K562 treated with DMSO at 1 percent for 12 hours (cell line): ENCODE data around the gene DSEL. TPM values are rescaled to one million over a fixed set of nuclear protein-coding genes. Genes with fewer than 3 reads are reported as not detected.

ENCODE experiments used
- total RNA-seq: library from RNA; unstranded; fragments of 300-600 nt; gene quantifications from 2 replicates; pipeline ENCODE4 v1.2.3, GENCODE V29; 2022; ENCODE audit not compliant: insufficient read depth

The DSEL gene
- 0.07 TPM in 1 of 2 replicates, not detected in the other for total RNA-seq

GRCh38 chr18:67516539-67517443 is at the start of gene DSEL:
DSEL (minus strand) TSS chr18:67516720; CDS start chr18:67514608, 2,112 bp downstream.

